ENCODE measurements around the gene GSTM5. TPM values are rescaled to one million over a fixed set of nuclear protein-coding genes. Genes with fewer than 3 reads are reported as not detected.
A peak's percentile ranks its signal among the peaks of the same experiment; 100 is the strongest.

The GSTM5 gene
- total RNA-seq, 1 experiment from 2014 or later = not detected

DNA sequence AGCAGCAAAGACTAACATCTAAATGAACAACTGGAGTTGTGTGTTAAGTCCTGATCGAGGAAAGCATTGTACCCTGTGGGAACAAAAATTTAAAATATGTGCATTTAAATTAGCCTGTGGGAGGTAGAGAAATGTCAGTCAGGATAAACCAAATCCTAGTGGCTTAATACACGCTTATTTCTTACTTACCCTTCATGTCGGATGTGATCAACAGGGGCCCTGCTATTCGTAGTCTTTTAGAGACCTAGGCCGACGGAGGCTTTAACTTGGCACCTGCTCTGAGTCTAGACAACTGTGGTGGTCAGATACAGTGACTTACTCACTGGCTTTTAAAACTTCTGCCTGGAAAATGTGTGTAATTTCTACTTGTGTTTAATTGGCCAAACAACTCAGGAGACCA lies 18.6 kb downstream of the GSTM5 start:
- H3K9me3 ChIP-seq (ENCODE audit: insufficient read depth, low read depth) = no peaks in the 10 kb centered on the region
- 0 out of 2 replicates have a peak, but pooled peaks cover under 1% of the 10 kb centered on the region for H3K36me3 ChIP-seq (ENCODE audit: low read depth)
- BruUV-seq (replicated peaks) = no TSS peak
- peaks cover 24% of the 10 kb centered on the region for H3K4me1 ChIP-seq (replicated peaks; ENCODE audit: insufficient read depth)
- no peaks in the 10 kb centered on the region for H3K27me3 ChIP-seq (ENCODE audit: insufficient read depth, low read depth)
- ChIA-PET POLR2A (ENCODE audit: unreplicated experiment) (no interaction called here), CTCF (no interaction called here)
- H2AFZ ChIP-seq = no peak overlapping the region
- no peak overlapping the region for H3K4me3 ChIP-seq
- peaks cover 18% of the 10 kb centered on the region; the same call in 1 of the 2 replicates for H3F3A ChIP-seq (ENCODE audit: insufficient read depth, low read depth)
- H3K9me2 ChIP-seq (ENCODE audit: insufficient read depth) = no peaks in the 10 kb centered on the region
- no peaks in the 10 kb centered on the region for H4K20me1 ChIP-seq (ENCODE audit: insufficient read depth)
- DNase-seq = no peak
- TF ChIP-seq EZH2 (IDR thresholded peaks at IDR 0.05; ENCODE audit: low read depth) = no peak
- TF ChIP-seq, protein P1, sequence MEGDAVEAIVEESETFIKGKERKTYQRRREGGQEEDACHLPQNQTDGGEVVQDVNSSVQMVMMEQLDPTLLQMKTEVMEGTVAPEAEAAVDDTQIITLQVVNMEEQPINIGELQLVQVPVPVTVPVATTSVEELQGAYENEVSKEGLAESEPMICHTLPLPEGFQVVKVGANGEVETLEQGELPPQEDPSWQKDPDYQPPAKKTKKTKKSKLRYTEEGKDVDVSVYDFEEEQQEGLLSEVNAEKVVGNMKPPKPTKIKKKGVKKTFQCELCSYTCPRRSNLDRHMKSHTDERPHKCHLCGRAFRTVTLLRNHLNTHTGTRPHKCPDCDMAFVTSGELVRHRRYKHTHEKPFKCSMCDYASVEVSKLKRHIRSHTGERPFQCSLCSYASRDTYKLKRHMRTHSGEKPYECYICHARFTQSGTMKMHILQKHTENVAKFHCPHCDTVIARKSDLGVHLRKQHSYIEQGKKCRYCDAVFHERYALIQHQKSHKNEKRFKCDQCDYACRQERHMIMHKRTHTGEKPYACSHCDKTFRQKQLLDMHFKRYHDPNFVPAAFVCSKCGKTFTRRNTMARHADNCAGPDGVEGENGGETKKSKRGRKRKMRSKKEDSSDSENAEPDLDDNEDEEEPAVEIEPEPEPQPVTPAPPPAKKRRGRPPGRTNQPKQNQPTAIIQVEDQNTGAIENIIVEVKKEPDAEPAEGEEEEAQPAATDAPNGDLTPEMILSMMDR (conservative IDR thresholded peaks at IDR 0.05) = no peak
- no peak overlapping the region for H3K4me2 ChIP-seq
- intact Hi-C loops (cut with micrococcal nuclease; ENCODE audit: unreplicated experiment) = no loop called here
- no peak overlapping the region for H3K27ac ChIP-seq
- no peaks in the 10 kb centered on the region for H3K79me2 ChIP-seq (ENCODE audit: low read depth)

DNA sequence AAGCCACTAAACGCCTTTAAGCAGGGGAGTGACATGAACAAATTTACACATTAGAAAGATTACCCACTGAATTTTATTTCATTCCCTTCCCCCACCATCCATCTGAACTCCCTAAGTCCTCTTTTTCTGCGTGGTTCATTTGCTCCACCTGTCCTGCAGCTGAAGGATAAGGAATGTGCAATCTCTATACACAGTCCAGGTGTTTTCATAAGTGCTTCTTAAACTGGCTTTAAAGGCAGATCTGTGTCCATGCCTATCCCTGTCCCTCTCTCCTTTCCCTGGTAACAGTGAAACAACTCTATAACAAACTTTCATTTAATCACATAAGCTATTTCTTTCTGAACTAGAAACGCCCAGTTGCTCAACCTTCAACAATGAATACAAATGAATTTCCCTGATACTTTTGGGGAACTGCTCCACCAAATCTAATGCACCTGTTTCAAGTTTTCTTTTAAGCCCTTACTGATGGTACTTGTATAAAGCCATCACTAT lies 20.4 kb downstream of the GSTM5 start:
- ChIA-PET CTCF (no interaction called here), POLR2A (ENCODE audit: unreplicated experiment) (no interaction called here)
- H3F3A ChIP-seq (ENCODE audit: insufficient read depth, low read depth) = peaks cover 18% of the 10 kb centered on the region; the same call in 1 of the 2 replicates
- no peak overlapping the region for H3K4me3 ChIP-seq
- TF ChIP-seq EZH2 (IDR thresholded peaks at IDR 0.05; ENCODE audit: low read depth) = no peak
- TF ChIP-seq, protein P1 (conservative IDR thresholded peaks at IDR 0.05) = no peak
- no peak for DNase-seq
- H3K9me3 ChIP-seq (ENCODE audit: insufficient read depth, low read depth) = no peaks in the 10 kb centered on the region
- no TSS peak for BruUV-seq (replicated peaks)
- H4K20me1 ChIP-seq (ENCODE audit: insufficient read depth) = no peaks in the 10 kb centered on the region
- no peak overlapping the region for H3K27ac ChIP-seq
- intact Hi-C loops (cut with micrococcal nuclease; ENCODE audit: unreplicated experiment) = no loop called here
- H3K27me3 ChIP-seq (ENCODE audit: insufficient read depth, low read depth) = no peaks in the 10 kb centered on the region
- H3K4me1 ChIP-seq (replicated peaks; ENCODE audit: insufficient read depth) = peaks cover 24% of the 10 kb centered on the region
- H3K79me2 ChIP-seq (ENCODE audit: low read depth) = no peaks in the 10 kb centered on the region
- peak overlapping the region; percentile 37 for H3K4me2 ChIP-seq
- H3K36me3 ChIP-seq (ENCODE audit: low read depth) = peaks cover 18% of the 10 kb centered on the region
- no peak overlapping the region for H2AFZ ChIP-seq
- no peaks in the 10 kb centered on the region for H3K9me2 ChIP-seq (ENCODE audit: insufficient read depth)

DNA sequence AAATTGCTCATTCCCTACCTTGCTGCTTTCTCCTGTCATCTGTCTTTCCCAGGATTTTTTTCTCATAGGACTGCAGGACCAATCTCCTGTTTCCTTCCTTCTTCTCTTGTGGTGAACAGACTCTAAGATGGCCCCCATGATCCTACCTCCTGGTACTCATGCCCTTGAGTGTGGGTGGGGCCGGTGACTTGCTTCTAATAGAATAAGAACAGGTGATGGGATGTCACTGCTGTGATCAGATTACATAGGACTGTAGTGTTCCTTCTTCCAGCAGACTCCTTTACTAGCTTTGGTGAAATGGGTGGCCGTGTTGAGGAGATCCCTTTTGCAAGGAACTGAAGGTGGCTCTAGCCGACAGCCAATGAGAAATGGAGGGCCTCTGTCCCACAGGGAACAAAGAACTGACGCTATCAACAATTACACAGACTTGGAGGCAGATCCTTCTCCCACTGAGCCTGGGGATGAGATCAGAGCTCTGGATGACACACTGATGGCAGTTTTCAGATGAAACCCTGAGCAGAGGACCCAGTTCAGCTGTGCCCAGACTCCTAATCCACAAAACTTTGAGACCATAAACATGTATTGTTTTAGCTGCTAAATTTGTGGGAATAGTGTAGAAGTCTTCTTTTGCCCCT lies 21.3 kb downstream of the GSTM5 start:
- H3K27ac ChIP-seq = no peak overlapping the region
- H3K9me2 ChIP-seq (ENCODE audit: insufficient read depth) = no peaks in the 10 kb centered on the region
- no peaks in the 10 kb centered on the region for H3K9me3 ChIP-seq (ENCODE audit: insufficient read depth, low read depth)
- H3K4me2 ChIP-seq = no peak overlapping the region
- POLR2A ChIA-PET (ENCODE audit: unreplicated experiment) = interaction anchor here (0.6 kb wide), 1 partner anchor 96 kb away, joined by 8 read pairs; no protein-coding TSS in a partner anchor
- no peak for DNase-seq
- no peak overlapping the region for H2AFZ ChIP-seq
- H4K20me1 ChIP-seq (ENCODE audit: insufficient read depth) = no peaks in the 10 kb centered on the region
- no peaks in the 10 kb centered on the region for H3K79me2 ChIP-seq (ENCODE audit: low read depth)
- peaks cover 24% of the 10 kb centered on the region for H3K4me1 ChIP-seq (replicated peaks; ENCODE audit: insufficient read depth)
- TF ChIP-seq, protein P1 (conservative IDR thresholded peaks at IDR 0.05) = no peak
- no peak for TF ChIP-seq EZH2 (IDR thresholded peaks at IDR 0.05; ENCODE audit: low read depth)
- H3K36me3 ChIP-seq (ENCODE audit: low read depth) = peaks cover 27% of the 10 kb centered on the region
- intact Hi-C loops (cut with micrococcal nuclease; ENCODE audit: unreplicated experiment) = no loop called here
- no peak overlapping the region for H3K4me3 ChIP-seq
- H3F3A ChIP-seq (ENCODE audit: insufficient read depth, low read depth) = peaks cover 18% of the 10 kb centered on the region; the same call in 1 of the 2 replicates
- BruUV-seq (replicated peaks) = no TSS peak
- CTCF ChIA-PET = no interaction called here
- H3K27me3 ChIP-seq (ENCODE audit: insufficient read depth, low read depth) = no peaks in the 10 kb centered on the region
